PC-3 (cell line): Measurements from ENCODE around the gene MACROD2.

Experiments used
- CTCF ChIP-seq: fragments of 300-600 bp; sonication (generic); conservative IDR thresholded peaks from 2 replicates; pipeline ENCODE4 v1.5.1; 2017; ENCODE audit warnings: antibody characterized with exemption, low read depth, mild to moderate bottlenecking, low read length
- EZH2 ChIP-seq: fragments of 300-600 bp; sonication (generic); IDR thresholded peaks from one replicate; pipeline ENCODE4 v1.6.1; 2017; ENCODE audit warnings: antibody characterized with exemption, mild to moderate bottlenecking, low read length; ENCODE audit not compliant: unreplicated experiment
- EZH2phosphoT487 ChIP-seq: fragments of 300-600 bp; sonication (generic); IDR thresholded peaks from 2 replicates; pipeline ENCODE4 v1.6.1; 2018; ENCODE audit warnings: mild to moderate bottlenecking, antibody characterized with exemption, low read length, borderline replicate concordance

- no peak for TF ChIP-seq CTCF
- TF ChIP-seq EZH2, result no peak
- no peak for TF ChIP-seq EZH2phosphoT487
Measured at GRCh38 chr20:14036567-14036966, 41.3 kb downstream of the MACROD2 start.
